K562 (cell line): Measurements from ENCODE around the gene ZSWIM7.

Experiments used
- CTCF ChIP-seq, 3 experiments: IDR thresholded peaks in 2 of 3; conservative IDR thresholded peaks in 1 of 3; 2 replicates each; pipeline ENCODE4 v1.5.1; 2011 to 2012; ENCODE audit warnings: low read length in 3 of 3, mild to moderate bottlenecking in 3 of 3, control low read depth in 2 of 3, improper control_type of control experiment in 1 of 3, inconsistent platforms in 1 of 3, low read depth in 1 of 3, mixed read lengths in 1 of 3, moderate library complexity in 1 of 3; ENCODE audit not compliant: insufficient read depth in 2 of 3
- MCM5 ChIP-seq: fragments of 450-650 bp; IDR thresholded peaks from 2 replicates; pipeline ENCODE4 v1.6.1; 2016; ENCODE audit warnings: low read depth
- POLR2AphosphoS5 ChIP-seq: IDR thresholded peaks from 2 replicates; pipeline ENCODE4 v1.6.1; 2011; ENCODE audit warnings: mild to moderate bottlenecking, low read depth, low read length, moderate library complexity; ENCODE audit not compliant: control insufficient read depth, insufficient read depth
- TSHZ1 ChIP-seq: fragments of 250-450 bp; sonication (Bioruptor Pico); IDR thresholded peaks from 2 replicates; pipeline ENCODE4 v1.4.0; 2020; ENCODE audit warnings: mild to moderate bottlenecking, moderate library complexity

- no peak for TF ChIP-seq POLR2AphosphoS5
- TF ChIP-seq TSHZ1 (CRISPR knock-in tag), result no peak
- TF ChIP-seq MCM5, result no peak
- no peak for TF ChIP-seq CTCF (IDR thresholded peaks at IDR 0.05 in 2 of 3, conservative IDR thresholded peaks at IDR 0.05 in 1 of 3; ENCODE audit: insufficient read depth in 2 of 3, low read depth in 1 of 3, low read length in 3 of 3)
Observed at GRCh38 chr17:15999974-16000827, 697 bp upstream of the ZSWIM7 start.
